K562 (cell line): Measurements from ENCODE around the gene FYTTD1. TPM values are rescaled to one million over a fixed set of nuclear protein-coding genes. Genes with fewer than 3 reads are reported as not detected.
"Not testable (repeated sequence)": the region's sequence is repeated elsewhere in the genome, so short reads cannot be mapped to it uniquely, and the experiment has no call there.

Experiments used
- ATAC-seq: fragments of 200-7000 bp; cut with Tn5 transposase; 3 replicates; pipeline ENCODE4 v1.9.1; 2020; ENCODE audit warnings: moderate library complexity
- BruUV-seq: library from RNA; stranded (reverse); fragments of 400-500 nt; replicated peaks from 2 replicates; lab custom pipeline; 2021; lab: Mats Ljungman, UMichigan
- CTCF ChIA-PET: fragments of 300-600 bp; formaldehyde crosslinking; extraction: SDS; loops from one replicate; lab custom pipeline; 2021; ENCODE audit warnings: low intra/inter-chr PET ratio; lab: Yijun Ruan, JAX
- POLR2A ChIA-PET: fragments of 300-600, 350-650 bp; sonication (Branson Sonifier 250); formaldehyde crosslinking; extraction: SDS; loops from one replicate; lab custom pipeline; 2021; ENCODE audit warnings: antibody characterized with exemption, inconsistent platforms; lab: Yijun Ruan, JAX
- DNase-seq, 4 experiments: peaks; one replicate each; pipeline versions ENCODE4 v3.0.0 to v3.0.0-alpha.2; 2011 to 2018; ENCODE audit warnings: low spot score in 3 of 4, mixed read lengths in 3 of 4; ENCODE audit errors: extremely low read depth in 1 of 4
- FAIRE-seq: peaks from 2 replicates; lab custom pipeline; 2011; peaks lifted over from hg19 to GRCh38; lab: Jason Lieb, UNC
- H2AFZ ChIP-seq: 2 replicates; pipeline ENCODE4 v1.6.0; 2011; ENCODE audit warnings: low read depth, low read length, control low read depth, inconsistent platforms
- H3K27ac ChIP-seq: fragments of 200-600 bp; 3 replicates; pipeline ENCODE4 v1.8.0; 2011; ENCODE audit warnings: low read depth, mild to moderate bottlenecking, control low read depth, inconsistent platforms, low read length, moderate library complexity, mixed read lengths; ENCODE audit errors: extremely low read depth
- H3K27me3 ChIP-seq, 2 experiments: fragments of 300-600 bp in 1 of 2; 2 replicates in 1 of 2; 3 replicates in 1 of 2; pipeline versions ENCODE4 v1.6.0 to v1.8.0; 2011; ENCODE audit warnings: inconsistent platforms in 2 of 2, low read length in 2 of 2, mild to moderate bottlenecking in 1 of 2, mixed read lengths in 1 of 2, moderate library complexity in 1 of 2; ENCODE audit not compliant: control insufficient read depth in 2 of 2, insufficient read depth in 2 of 2
- H3K36me3 ChIP-seq: fragments of 300-600 bp; 3 replicates; pipeline ENCODE4 v1.8.0; 2011; ENCODE audit warnings: mild to moderate bottlenecking, low read length, inconsistent platforms; ENCODE audit not compliant: control insufficient read depth, insufficient read depth
- H3K4me1 ChIP-seq, 2 experiments: fragments of 200-600 bp in 1 of 2; replicated peaks in 1 of 2; 2 replicates in 1 of 2; 3 replicates in 1 of 2; pipeline versions ENCODE4 v1.5.1 to v1.8.0; 2011; ENCODE audit warnings: inconsistent platforms in 2 of 2, low read length in 2 of 2, mild to moderate bottlenecking in 1 of 2, mixed read lengths in 1 of 2, moderate library complexity in 1 of 2; ENCODE audit not compliant: control insufficient read depth in 2 of 2, insufficient read depth in 2 of 2
- H3K4me2 ChIP-seq: 2 replicates; pipeline ENCODE4 v1.6.1; 2011; ENCODE audit warnings: low read length, control low read depth, inconsistent platforms, mixed read lengths; ENCODE audit not compliant: insufficient read depth
- H3K4me3 ChIP-seq: fragments of 200-600 bp; sonication (generic), shearing (Covaris generic); 2 replicates; pipeline ENCODE4 v1.5.1; 2016; ENCODE audit warnings: control low read depth, inconsistent platforms
- H3K79me2 ChIP-seq: fragments of 200-600 bp; 3 replicates; pipeline ENCODE4 v1.8.0; 2011; ENCODE audit warnings: low read length, inconsistent platforms; ENCODE audit not compliant: control insufficient read depth, insufficient read depth
- H3K9ac ChIP-seq, 2 experiments: 2 replicates each; pipeline versions ENCODE4 v1.6.0 to v1.6.1; 2011; ENCODE audit warnings: low read depth in 2 of 2, low read length in 2 of 2, control low read depth in 1 of 2, inconsistent platforms in 1 of 2, mild to moderate bottlenecking in 1 of 2, mixed read lengths in 1 of 2; ENCODE audit not compliant: insufficient read depth in 1 of 2
- H3K9me1 ChIP-seq: one replicate; pipeline ENCODE4 v1.6.0; 2011; ENCODE audit warnings: inconsistent platforms, mild to moderate bottlenecking, low read length, moderate library complexity; ENCODE audit not compliant: control insufficient read depth, insufficient read depth
- H3K9me3 ChIP-seq: replicated peaks from 2 replicates; pipeline ENCODE4 v1.5.1; 2011; ENCODE audit warnings: low read depth, low read length, inconsistent platforms; ENCODE audit not compliant: control insufficient read depth, insufficient read depth
- H4K20me1 ChIP-seq: replicated peaks from 2 replicates; pipeline ENCODE4 v1.6.1; 2011; ENCODE audit warnings: low read length, inconsistent platforms, mixed read lengths; ENCODE audit not compliant: control insufficient read depth, insufficient read depth
- ARID1B ChIP-seq: fragments of 450-650 bp; IDR thresholded peaks from 2 replicates; pipeline ENCODE4 v1.6.1; 2016; ENCODE audit warnings: antibody characterized with exemption, mild to moderate bottlenecking, inconsistent platforms
- TAL1 ChIP-seq: fragments of 450-650 bp; IDR thresholded peaks from 2 replicates; pipeline ENCODE4 v1.6.1; 2016; ENCODE audit warnings: mild to moderate bottlenecking
- TCF3 ChIP-seq: sonication (generic); formaldehyde crosslinking; IDR thresholded peaks from 2 replicates; pipeline ENCODE4 v1.4.0; 2020; ENCODE audit warnings: mild to moderate bottlenecking, missing genetic modification reagents
- ZNF384 ChIP-seq: IDR thresholded peaks from 2 replicates; pipeline ENCODE4 v1.6.1; 2012; ENCODE audit warnings: low read depth, low read length, improper control_type of control experiment
- WGBS: fragments of 100-300 bp; shearing (Covaris generic); methylation state at CpG from one replicate; pipeline ENCODE4 v1.1.6; 2016; ENCODE audit warnings: low coverage, mixed read lengths; ENCODE audit not compliant: insufficient coverage; ENCODE audit errors: missing lambda C conversion rate; 5-methylcytosine and 5-hydroxymethylcytosine counted together
- in situ Hi-C: fragments of 300-500 bp; cut with MboI; formaldehyde crosslinking; loops from 4 replicates; pipeline ENCODE4 v1.15.0; 2018; ENCODE audit warnings: inconsistent platforms, mixed read lengths
- intact Hi-C: fragments of 100-400 bp; cut with micrococcal nuclease; formaldehyde crosslinking; loops from 2 replicates; pipeline ENCODE4 v1.14.2; 2022
- polyA plus RNA-seq, 8 experiments: library from polyadenylated mRNA; depleted of rRNA in 4 of 8; stranded (reverse) in 5 of 8; unstranded in 3 of 8; fragments of >200 nt; fragmentation: Nextera tagmentation in 2 of 8; fragmentation: Illumina TruSeq in 1 of 8; extraction: Ambion mirVana in 2 of 8; extraction: Trizol in 1 of 8; gene quantifications; 2 replicates each; pipeline versions ENCODE4 v1.2.1 to v1.2.3, GENCODE V29; 2011 to 2014; ENCODE audit warnings: inconsistent platforms in 1 of 8, missing spikeins in 1 of 8
- total RNA-seq, 7 experiments: library from RNA; depleted of rRNA in 6 of 7; stranded (reverse); fragments of >200 nt in 6 of 7; fragmentation: Illumina TruSeq in 2 of 7; extraction: Trizol in 2 of 7; gene quantifications; 2 replicates each; pipeline versions ENCODE4 v1.2.1 to v1.2.3, GENCODE V29; 2011 to 2021; ENCODE audit warnings: low replicate concordance in 1 of 7
- TF ChIP-seq, protein P1 (sequence below), 2 experiments: fragments of 450-650 bp in 1 of 2; sonication (generic) in 1 of 2; formaldehyde crosslinking in 1 of 2; IDR thresholded peaks; 2 replicates each; pipeline versions ENCODE4 v1.7.1 to v1.9.0; 2016 to 2022; ENCODE audit warnings: inconsistent platforms in 1 of 2, mild to moderate bottlenecking in 1 of 2, missing genetic modification reagents in 1 of 2

The FYTTD1 gene
- total and polyA plus RNA-seq, 9 of the 15 experiments (the other 6 are each of a cell fraction or from before 2014, with no cell fraction given) = 35.7 to 106 (median 76.3) TPM

DNA sequence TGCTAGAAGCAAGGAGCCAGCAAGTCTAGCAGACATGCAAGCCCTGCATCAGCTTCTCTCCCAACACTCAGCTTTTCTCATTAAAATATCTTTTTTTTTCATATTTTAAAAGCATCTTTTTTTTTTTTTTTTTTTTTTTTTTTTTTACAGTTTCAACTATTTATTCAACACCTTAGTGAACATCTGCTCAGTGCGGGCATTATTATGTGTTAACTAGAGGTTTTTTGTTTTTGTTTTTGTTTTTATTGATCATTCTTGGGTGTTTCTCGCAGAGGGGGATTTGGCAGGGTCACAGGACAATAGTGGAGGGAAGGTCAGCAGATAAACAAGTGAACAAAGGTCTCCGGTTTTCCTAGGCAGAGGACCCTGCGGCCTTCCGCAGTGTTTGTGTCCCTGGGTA is 18.9 kb upstream of the FYTTD1 start:
- TF ChIP-seq ZNF384 = peak; percentile 67
- TF ChIP-seq TAL1 = peak; percentile 24; the same call in 1 of the 2 replicates
- 0 out of 2 replicates have a peak, but pooled peaks have one; percentile 7 for TF ChIP-seq TCF3 (CRISPR knock-in tag)
- 0 out of 2 replicates have a peak, but pooled peaks have one; percentile 30 for TF ChIP-seq ARID1B
- TF ChIP-seq, protein P1, sequence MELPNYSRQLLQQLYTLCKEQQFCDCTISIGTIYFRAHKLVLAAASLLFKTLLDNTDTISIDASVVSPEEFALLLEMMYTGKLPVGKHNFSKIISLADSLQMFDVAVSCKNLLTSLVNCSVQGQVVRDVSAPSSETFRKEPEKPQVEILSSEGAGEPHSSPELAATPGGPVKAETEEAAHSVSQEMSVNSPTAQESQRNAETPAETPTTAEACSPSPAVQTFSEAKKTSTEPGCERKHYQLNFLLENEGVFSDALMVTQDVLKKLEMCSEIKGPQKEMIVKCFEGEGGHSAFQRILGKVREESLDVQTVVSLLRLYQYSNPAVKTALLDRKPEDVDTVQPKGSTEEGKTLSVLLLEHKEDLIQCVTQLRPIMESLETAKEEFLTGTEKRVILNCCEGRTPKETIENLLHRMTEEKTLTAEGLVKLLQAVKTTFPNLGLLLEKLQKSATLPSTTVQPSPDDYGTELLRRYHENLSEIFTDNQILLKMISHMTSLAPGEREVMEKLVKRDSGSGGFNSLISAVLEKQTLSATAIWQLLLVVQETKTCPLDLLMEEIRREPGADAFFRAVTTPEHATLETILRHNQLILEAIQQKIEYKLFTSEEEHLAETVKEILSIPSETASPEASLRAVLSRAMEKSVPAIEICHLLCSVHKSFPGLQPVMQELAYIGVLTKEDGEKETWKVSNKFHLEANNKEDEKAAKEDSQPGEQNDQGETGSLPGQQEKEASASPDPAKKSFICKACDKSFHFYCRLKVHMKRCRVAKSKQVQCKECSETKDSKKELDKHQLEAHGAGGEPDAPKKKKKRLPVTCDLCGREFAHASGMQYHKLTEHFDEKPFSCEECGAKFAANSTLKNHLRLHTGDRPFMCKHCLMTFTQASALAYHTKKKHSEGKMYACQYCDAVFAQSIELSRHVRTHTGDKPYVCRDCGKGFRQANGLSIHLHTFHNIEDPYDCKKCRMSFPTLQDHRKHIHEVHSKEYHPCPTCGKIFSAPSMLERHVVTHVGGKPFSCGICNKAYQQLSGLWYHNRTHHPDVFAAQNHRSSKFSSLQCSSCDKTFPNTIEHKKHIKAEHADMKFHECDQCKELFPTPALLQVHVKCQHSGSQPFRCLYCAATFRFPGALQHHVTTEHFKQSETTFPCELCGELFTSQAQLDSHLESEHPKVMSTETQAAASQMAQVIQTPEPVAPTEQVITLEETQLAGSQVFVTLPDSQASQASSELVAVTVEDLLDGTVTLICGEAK (IDR thresholded peaks at IDR 0.05) = peak; percentile 87
- TF ChIP-seq, protein P1 (CRISPR knock-in tag; IDR thresholded peaks at IDR 0.05) = peak; percentile 82

More for the DNA sequence above, 18.9 kb upstream of the FYTTD1 start:
- H3K9me1 ChIP-seq, DNase-seq, H3K4me2 ChIP-seq, H3K9ac ChIP-seq, H2AFZ ChIP-seq, FAIRE-seq, H3K27me3 ChIP-seq, H3K9me3 ChIP-seq, CTCF ChIA-PET, BruUV-seq, H4K20me1 ChIP-seq, H3K4me3 ChIP-seq, H3K27ac ChIP-seq, in situ Hi-C loops, ATAC-seq: not testable (repeated sequence)
- WGBS = 54% methylated on average over 2 of the region's 5 CpGs
- Histone ChIP-seq H3K79me2 (peaks cover 50% of the 10 kb centered on the region), H3K4me1 (peaks cover 11% of the 10 kb centered on the region in 2 experiments; a peak in 4 of 5 replicates), H3K36me3 (peaks cover 14% of the 10 kb centered on the region; the same call in 1 of the 3 replicates)
- POLR2A ChIA-PET = interaction anchor here (1.4 to 1.7 kb wide), 2 partner anchors 9 to 18 kb away, joined by 4 read pairs; no protein-coding TSS in a partner anchor
- intact Hi-C loops = loop anchor here (10.0 kb wide), 1 partner anchor 224 kb away; the partner anchor contains the start of gene RPL35A
